NCI-H146 treated with DMSO at 0.1 percent for 48 hours (cell line): Measurements from ENCODE around the gene VDAC2.
A peak's percentile ranks its signal among the peaks of the same experiment; 100 is the strongest.

Experiments
- DNase-seq: peaks from one replicate; lab custom pipeline; 2025; ENCODE audit not compliant: unreplicated experiment; lab: John Stamatoyannopoulos, UW

VDAC2 gene

GRCh38 chr10:75228834-75229233 lies 18.2 kb downstream of the VDAC2 start:
- DNase-seq, result no peak

- no peak for DNase-seq
Measured at GRCh38 chr10:75229971-75230370, 19.4 kb downstream of the VDAC2 start.

GRCh38 chr10:75230600-75231038 lies 20.0 kb downstream of the VDAC2 start:
- DNase-seq, result peak; percentile 25

DNA sequence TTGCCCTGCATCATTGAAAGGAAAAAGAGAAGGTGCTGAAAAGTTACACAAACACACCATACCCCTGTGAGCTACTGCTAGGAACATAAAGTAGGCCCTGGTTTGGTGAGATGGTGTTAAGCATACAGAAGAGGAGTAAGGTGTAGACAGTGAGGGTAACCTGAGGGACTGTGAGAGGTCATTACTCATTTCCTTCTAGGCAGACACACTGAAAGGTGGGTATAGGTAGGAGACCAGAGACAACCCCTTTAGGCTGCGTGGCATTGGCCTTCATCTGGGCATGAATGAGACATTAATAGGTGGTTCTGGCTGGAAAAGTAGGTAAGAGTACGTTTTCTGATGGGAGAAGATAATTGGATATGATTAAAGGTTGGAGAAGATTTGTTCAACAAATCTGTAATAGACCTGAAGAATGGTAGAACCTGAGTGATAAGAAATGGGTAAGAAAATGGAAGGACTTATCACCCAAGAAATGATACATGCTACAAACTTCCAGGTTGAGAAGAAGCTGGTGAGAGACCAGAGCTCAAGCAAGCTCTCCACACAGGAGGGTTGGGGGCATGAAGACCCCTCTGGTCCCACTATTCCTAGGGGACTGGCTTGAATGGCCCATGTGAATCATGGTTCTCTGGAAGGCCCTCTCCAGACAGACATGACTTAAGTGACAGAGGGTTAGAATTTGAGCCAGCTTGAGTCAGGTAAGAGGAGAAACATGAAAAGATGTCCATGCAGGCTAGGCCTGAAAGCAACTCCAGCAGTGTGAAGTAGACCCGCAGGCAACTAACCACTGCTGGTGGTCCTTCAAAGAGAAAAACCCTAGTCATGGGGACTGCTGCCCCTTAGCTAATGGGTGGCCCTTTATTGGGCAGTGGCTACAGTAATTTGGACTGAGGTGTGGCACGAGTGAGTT lies 21.3 kb downstream of the VDAC2 start:
- no peak for DNase-seq

DNA sequence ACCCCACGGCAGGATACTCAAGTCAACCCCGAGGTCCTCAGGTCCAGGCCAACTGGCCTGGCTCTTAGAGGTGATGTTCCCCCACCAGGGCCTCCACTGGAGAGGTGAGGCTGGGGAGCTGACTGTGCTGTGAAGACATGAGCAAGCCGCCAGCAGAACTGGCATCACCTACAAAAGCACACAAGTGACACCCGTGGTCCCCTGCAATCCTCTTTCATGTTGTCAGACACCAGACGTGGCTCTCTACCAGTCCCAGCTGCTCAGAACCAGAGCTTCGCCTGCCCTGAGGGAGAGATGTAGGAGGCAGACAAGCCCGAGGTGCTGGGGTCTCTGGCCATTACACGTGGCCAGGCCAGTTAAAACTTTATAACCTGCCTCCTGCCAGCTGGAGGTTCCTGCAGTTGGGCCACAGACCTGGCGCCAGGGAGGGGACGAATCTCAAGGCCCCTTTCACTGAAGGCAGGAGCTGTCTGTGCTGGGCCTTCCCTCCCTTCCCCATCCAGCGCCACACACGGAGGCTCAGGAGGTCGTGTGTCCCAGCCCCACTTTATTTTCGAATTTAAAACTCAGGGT lies 22.9 kb downstream of the VDAC2 start:
- no peak for DNase-seq

- DNase-seq, result peak; percentile 84
Measured at GRCh38 chr10:75234017-75234682, 23.6 kb downstream of the VDAC2 start.

GRCh38 chr10:75234683-75235374 lies 24.2 kb downstream of the VDAC2 start:
- no peak for DNase-seq

DNA sequence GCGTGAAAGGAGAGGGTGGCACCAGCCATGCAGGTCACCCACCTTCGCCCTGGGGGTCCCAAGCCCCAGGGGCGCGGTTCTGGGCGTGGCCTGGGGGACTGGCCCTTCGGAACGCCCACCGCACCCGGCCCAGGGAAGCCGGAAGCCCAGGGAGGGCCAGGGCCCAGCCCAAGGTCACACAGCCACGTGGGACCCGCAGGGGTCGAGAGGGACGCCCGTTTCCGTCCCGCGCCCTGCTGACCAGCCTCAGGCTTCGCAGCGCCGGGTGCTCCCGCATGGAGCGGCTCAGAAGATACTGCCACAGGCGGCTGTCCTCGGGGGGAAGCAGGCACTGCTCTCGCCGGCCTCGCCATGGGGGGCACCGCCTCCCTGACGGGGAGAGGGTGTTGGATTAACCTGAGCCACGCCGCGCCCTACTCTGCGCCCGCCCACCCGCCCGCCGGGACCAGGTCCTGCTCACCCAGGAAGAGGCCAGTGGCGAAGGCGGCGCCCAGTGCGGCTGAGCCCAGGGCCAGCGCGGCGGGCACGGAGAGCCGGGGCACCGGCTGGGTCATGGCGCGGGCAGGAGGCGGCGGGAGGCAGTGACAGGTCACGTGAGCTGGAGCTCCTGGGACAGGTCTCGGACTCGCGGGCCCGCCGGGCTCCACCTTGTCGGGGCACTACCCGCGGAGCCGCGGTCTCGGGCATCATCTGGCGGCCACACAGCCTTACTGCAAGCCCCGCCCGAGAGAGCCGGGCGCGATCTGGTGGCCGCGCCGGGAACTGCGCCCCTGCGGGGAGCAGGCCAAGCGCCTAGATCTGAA lies 25.0 kb downstream of the VDAC2 start, which contains the start of gene COMTD1:
COMTD1 (minus strand) TSS at position 583 of the 803 bp plus-strand sequence; CDS start at position 554, 29 bp downstream.
- DNase-seq, result peak; percentile 82

DNA sequence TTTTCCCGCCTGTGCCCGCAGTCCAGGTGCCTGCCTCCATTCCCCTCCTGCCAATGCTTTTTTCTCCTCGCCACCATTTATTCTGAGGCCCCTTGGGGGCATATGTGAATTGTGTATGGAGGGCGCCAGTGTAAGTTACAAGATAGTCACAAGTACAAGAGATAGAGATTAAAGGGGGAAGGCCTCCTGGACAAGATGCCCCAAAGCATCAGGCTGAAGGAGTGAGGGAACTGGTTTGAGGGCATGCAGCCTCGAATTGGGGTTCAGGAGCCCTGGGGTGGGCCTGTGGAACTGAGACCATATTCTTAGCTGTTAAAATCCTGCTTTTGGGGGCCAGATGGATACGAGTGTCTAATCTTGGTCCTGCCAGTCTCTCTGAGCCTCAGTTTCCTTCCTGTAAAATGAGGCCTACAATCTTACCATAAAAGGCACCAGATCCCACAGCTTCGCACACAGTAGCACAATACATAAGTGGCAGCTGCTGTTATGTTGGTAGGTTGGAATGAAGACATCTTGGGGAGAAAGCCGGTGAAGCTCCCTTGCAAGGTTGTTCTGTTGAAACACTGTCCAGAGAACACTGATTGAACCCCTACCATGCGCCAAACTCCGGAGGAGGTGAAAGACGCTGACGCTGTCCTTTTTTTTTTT lies 25.7 kb downstream of the VDAC2 start:
- no peak for DNase-seq

DNA sequence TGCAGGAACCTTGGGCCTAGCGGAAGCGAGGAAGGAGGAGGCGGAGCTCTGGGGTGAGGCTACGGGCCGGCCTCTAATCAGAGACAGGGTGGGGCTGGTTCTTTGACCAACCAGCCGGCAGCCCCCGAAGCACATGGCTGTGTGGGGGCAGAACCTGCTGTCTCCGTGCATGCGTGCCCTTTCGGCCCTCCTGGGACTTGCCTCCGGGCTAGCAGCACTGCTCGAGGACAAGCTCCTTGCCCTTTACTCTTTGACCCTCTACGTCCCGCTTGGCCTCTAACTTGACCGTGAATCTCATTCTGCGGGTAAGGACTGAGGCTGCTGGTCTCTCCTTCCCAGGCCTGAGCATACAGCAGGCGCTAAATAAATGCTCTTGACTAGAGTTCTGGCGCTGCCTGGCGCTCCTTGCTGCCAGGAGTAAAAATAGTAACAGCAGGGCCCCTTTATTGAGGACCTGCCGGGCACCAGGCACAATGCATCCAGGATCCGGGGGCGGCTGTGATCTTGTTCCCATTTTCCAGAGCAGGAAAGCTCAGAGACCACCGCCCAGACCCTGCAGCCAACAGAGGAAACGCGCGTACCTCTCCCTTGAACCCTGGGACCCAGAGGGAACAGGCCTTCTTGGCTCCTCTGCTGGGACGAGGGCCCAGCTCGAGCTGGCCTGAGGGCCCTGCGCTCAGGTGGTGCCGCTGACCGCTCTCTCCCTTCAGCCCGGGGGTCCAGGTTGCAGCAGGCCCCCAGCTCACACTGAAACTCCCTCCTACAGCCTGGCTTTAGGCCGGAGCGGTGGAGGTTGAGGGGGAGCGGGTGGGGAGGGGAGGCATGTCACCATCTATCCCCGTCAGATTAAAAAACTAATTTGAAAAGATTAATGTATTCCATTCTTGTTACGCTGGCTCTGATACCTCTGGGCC lies 27.8 kb downstream of the VDAC2 start:
- DNase-seq, result no peak

GRCh38 chr10:75239096-75239790 lies 28.6 kb downstream of the VDAC2 start:
- DNase-seq, result no peak

DNA sequence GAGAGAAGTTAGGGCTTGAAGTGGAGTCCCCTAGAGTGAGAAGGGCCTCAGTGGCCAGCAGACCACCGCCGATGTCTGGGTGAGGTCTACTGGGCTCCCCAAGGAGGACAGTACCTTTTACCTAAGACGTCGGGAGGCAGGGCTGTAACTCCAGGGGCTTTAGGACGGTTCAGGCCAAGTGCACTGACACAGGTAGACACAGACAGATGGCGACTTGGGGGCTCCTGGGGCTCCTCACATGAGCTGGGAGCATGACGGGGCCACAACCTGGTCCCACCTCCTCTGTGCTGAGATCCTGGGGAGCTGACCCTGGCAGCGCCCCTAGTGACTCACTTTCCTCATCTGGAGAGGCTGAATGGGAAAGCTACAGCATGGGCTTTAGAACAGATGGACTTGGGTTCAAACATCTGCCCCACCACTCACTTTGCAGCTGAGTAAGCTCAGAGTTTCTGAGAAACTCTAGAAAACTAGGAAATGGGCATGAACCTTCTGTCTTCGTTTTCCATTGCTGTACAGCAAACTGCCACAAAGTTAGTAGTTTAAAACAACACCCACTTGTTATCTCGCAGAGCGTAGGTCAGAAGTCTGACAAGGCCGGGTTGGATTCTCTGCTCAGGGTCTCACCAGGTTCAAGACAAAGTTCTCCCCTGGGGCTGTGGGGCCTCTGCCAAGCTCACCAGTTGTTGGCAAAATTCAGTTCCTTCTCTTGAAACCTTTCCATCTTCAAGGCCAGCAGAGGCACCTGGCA lies 29.9 kb downstream of the VDAC2 start:
- DNase-seq, result no peak

- no peak for DNase-seq
Measured at GRCh38 chr10:75243426-75243825, 32.8 kb downstream of the VDAC2 start.

- no peak for DNase-seq
Measured at GRCh38 chr10:75244487-75245353, 34.1 kb downstream of the VDAC2 start.

DNA sequence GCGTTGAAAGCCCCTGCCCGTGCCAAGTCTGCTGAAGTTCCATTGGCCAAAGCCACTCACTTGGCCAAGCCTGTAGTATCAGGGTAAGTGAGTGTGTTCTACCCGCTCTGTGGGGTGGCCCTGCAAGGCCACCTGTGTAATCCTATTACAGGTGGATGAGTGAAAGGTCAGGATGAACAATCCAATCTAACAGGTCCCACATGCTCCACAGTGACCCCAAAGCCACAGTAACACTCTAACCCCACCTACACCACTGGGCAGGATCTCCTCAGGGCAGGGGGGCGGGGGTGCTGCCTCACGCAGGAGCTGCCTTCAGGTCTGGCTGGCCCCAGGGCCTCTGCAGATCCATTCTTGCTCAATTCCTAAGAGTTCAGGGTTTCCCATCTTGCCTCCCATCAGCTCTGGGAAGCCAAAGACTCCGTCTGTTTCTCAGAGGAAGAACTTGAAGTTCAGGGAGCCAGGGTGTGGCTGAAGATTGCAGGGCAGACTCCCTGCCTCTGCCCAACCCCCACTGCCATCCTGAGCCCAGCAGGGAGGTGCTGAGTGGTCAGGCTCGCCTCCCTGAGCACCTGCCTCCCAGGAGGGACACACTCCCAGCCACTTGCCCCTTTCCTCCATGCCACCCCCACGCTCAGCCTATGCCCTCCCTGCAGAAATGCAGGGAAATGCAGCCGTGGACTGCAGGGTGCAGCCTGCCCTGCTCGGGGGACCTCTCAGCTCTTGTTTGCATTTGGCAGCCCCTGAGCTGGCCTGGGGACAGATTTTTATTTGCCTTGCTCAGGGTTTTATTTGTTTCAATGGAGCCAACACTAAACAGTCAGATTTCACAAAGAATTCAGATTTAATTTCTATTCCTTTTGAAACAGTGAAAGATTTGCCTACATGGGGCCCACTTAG lies 35.0 kb downstream of the VDAC2 start:
- no peak for DNase-seq

GRCh38 chr10:75246506-75246905 lies 35.9 kb downstream of the VDAC2 start:
- DNase-seq, result no peak
